K562 (cell line): ENCODE results near the gene HPD. TPM values are rescaled to one million over a fixed set of nuclear protein-coding genes. Genes with fewer than 3 reads are reported as not detected.

Experiments used
- BCLAF1 ChIP-seq, 2 experiments: fragments of 450-650 bp in 1 of 2; IDR thresholded peaks; 2 replicates each; pipeline ENCODE4 v1.6.1; 2011 to 2017; ENCODE audit warnings: low read depth in 2 of 2, antibody characterized with exemption in 1 of 2, borderline replicate concordance in 1 of 2, low read length in 1 of 2, mild to moderate bottlenecking in 1 of 2, mixed read lengths in 1 of 2; ENCODE audit not compliant: control insufficient read depth in 1 of 2
- FOXM1 ChIP-seq, 2 experiments: fragments of 450-650 bp in 1 of 2; sonication (generic) in 1 of 2; formaldehyde crosslinking in 1 of 2; IDR thresholded peaks; 2 replicates each; pipeline versions ENCODE4 v1.6.1 to v1.9.0; 2017 to 2022; ENCODE audit warnings: low read depth in 2 of 2, mild to moderate bottlenecking in 2 of 2, missing genetic modification reagents in 1 of 2, moderate library complexity in 1 of 2
- GABPB2 ChIP-seq: fragments of 250-450 bp; sonication (Bioruptor Pico); conservative IDR thresholded peaks from 2 replicates; pipeline ENCODE4 v1.5.1; 2021; ENCODE audit warnings: mild to moderate bottlenecking
- KLF13 ChIP-seq: fragments of 450-650 bp; IDR thresholded peaks from 2 replicates; pipeline ENCODE4 v1.6.1; 2016; ENCODE audit warnings: missing genetic modification characterization, low read depth, mild to moderate bottlenecking, missing compliant biosample characterization, moderate library complexity, borderline replicate concordance
- MTF1 ChIP-seq: fragments of 250-450 bp; sonication (Bioruptor Pico); IDR thresholded peaks from 2 replicates; pipeline ENCODE4 v1.9.0; 2021; ENCODE audit warnings: moderate library complexity, mild to moderate bottlenecking, inconsistent platforms, borderline replicate concordance
- NFATC3 ChIP-seq: fragments of 450-650 bp; IDR thresholded peaks from 2 replicates; pipeline ENCODE4 v1.6.1; 2017; ENCODE audit warnings: mild to moderate bottlenecking
- RAD21 ChIP-seq, 2 experiments: fragments of 250-450 bp in 1 of 2; fragments of 450-650 bp in 1 of 2; sonication (Bioruptor Pico) in 1 of 2; formaldehyde crosslinking in 1 of 2; IDR thresholded peaks in 1 of 2; conservative IDR thresholded peaks in 1 of 2; 2 replicates each; pipeline versions ENCODE4 v1.4.0 to v1.8.0; 2020 to 2022; ENCODE audit warnings: mild to moderate bottlenecking in 2 of 2, moderate library complexity in 1 of 2
- RAD51 ChIP-seq: fragments of 450-650 bp; IDR thresholded peaks from 2 replicates; pipeline ENCODE4 v1.7.1; 2016; ENCODE audit warnings: low read depth, mild to moderate bottlenecking, borderline replicate concordance
- SAP30 ChIP-seq: fragments of 200-600 bp; sonication (generic); IDR thresholded peaks from 2 replicates; pipeline ENCODE4 v1.6.1; 2012; ENCODE audit warnings: borderline replicate concordance, low read depth, mild to moderate bottlenecking, moderate library complexity, low read length, control low read depth, inconsistent platforms; ENCODE audit not compliant: insufficient read depth, poor library complexity, severe bottlenecking
- SMARCC2 ChIP-seq: fragments of 450-650 bp; IDR thresholded peaks from 2 replicates; pipeline ENCODE4 v1.6.1; 2017; ENCODE audit warnings: antibody characterized with exemption, moderate library complexity, mild to moderate bottlenecking, low read depth
- XRCC3 ChIP-seq: fragments of 450-650 bp; IDR thresholded peaks from 2 replicates; pipeline ENCODE4 v1.6.1; 2017; ENCODE audit warnings: mild to moderate bottlenecking, moderate library complexity
- ZBTB1 ChIP-seq: sonication (generic); formaldehyde crosslinking; IDR thresholded peaks from 2 replicates; pipeline ENCODE4 v1.8.1; 2023; ENCODE audit warnings: missing genetic modification reagents, low read depth, mild to moderate bottlenecking, borderline replicate concordance
- ZEB2 ChIP-seq: fragments of 450-650 bp; IDR thresholded peaks from 2 replicates; pipeline ENCODE4 v1.6.1; 2016
- ZFX ChIP-seq: sonication (generic); formaldehyde crosslinking; IDR thresholded peaks from 2 replicates; pipeline ENCODE4 v1.8.0; 2022; ENCODE audit warnings: mild to moderate bottlenecking, missing genetic modification reagents, moderate library complexity
- ZKSCAN1 ChIP-seq: fragments of 150-350 bp; IDR thresholded peaks from 2 replicates; pipeline ENCODE4 v1.6.1; 2016; ENCODE audit warnings: low read depth, low read length
- ZNF224 ChIP-seq: sonication (generic); formaldehyde crosslinking; IDR thresholded peaks from 2 replicates; pipeline ENCODE4 v1.8.0; 2022; ENCODE audit warnings: mild to moderate bottlenecking, missing genetic modification reagents
- ZNF24 ChIP-seq: fragments of 450-650 bp; IDR thresholded peaks from 2 replicates; pipeline ENCODE4 v1.6.1; 2016
- ZNF354B ChIP-seq: fragments of 250-450 bp; sonication (Bioruptor Pico); IDR thresholded peaks from 2 replicates; pipeline ENCODE4 v1.4.0; 2020
- polyA plus RNA-seq, 8 experiments: library from polyadenylated mRNA; depleted of rRNA in 4 of 8; stranded (reverse) in 5 of 8; unstranded in 3 of 8; fragments of >200 nt; fragmentation: Nextera tagmentation in 2 of 8; fragmentation: Illumina TruSeq in 1 of 8; extraction: Ambion mirVana in 2 of 8; extraction: Trizol in 1 of 8; gene quantifications; 2 replicates each; pipeline versions ENCODE4 v1.2.1 to v1.2.3, GENCODE V29; 2011 to 2014; ENCODE audit warnings: inconsistent platforms in 1 of 8, missing spikeins in 1 of 8
- total RNA-seq, 7 experiments: library from RNA; depleted of rRNA in 6 of 7; stranded (reverse); fragments of >200 nt in 6 of 7; fragmentation: Illumina TruSeq in 2 of 7; extraction: Trizol in 2 of 7; gene quantifications; 2 replicates each; pipeline versions ENCODE4 v1.2.1 to v1.2.3, GENCODE V29; 2011 to 2021; ENCODE audit warnings: low replicate concordance in 1 of 7
- TF ChIP-seq, protein P1 (sequence below): sonication (generic); IDR thresholded peaks from 2 replicates; pipeline ENCODE4 v1.6.1; 2016
- TF ChIP-seq, protein P2 (sequence below): fragments of 450-650 bp; formaldehyde crosslinking; IDR thresholded peaks from 2 replicates; pipeline ENCODE4 v1.4.0; 2022; ENCODE audit warnings: missing genetic modification characterization
- TF ChIP-seq, protein P3 (sequence below): fragments of 450-650 bp; formaldehyde crosslinking; IDR thresholded peaks from 2 replicates; pipeline ENCODE4 v1.4.0; 2022; ENCODE audit warnings: mild to moderate bottlenecking, moderate library complexity

HPD gene
- total and polyA plus RNA-seq, 9 of the 15 experiments (the other 6 are each of a cell fraction or from before 2014, with no cell fraction given), result 0.06 to 0.29 (median 0.07) TPM; not detected in 4

DNA sequence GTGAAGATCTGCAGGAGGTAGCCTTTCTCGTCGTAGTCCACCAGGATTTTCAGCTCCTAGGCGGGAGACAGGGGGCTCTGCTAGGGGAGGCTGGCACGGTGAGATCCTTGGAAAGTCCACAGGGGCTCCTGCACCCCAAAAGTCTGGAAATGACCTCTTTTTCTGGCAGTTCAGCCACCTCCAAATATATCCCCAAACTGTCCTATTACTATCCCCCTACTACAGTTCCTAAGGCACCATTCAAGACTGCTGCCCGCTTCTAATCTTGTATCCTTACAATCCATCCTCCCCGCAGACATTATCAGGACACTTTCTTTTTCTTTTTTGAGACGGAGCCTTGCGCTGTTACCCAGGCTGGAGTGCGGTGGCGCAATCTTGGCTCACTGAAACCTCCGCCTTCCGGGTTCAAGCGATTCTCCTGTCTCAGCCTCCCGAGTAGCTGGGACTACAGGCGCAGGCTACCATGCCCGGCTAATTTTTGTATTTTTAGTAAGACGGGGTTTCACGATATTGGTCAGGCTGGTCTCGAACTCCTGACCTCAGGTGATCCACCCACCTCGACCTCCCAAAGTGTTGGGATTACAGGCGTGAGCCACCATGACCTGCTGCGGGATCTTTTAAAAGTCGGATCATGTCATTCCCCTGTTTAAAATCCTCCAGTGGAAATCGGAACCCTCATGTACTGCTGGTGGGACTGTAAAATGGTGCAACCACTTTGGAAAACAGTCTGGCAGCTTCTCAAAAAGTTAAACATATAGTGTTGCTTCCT is 18.5 kb downstream of the HPD start (continued):
- no peak for TF ChIP-seq BCLAF1 (IDR thresholded peaks at IDR 0.05; ENCODE audit: borderline replicate concordance in 1 of 2, control insufficient read depth in 1 of 2, low read depth in 2 of 2, low read length in 1 of 2)
- no peak for TF ChIP-seq ZNF224 (CRISPR knock-in tag)
- no peak for TF ChIP-seq KLF13 (tag)
- TF ChIP-seq XRCC3, result no peak
- TF ChIP-seq, protein P1, sequence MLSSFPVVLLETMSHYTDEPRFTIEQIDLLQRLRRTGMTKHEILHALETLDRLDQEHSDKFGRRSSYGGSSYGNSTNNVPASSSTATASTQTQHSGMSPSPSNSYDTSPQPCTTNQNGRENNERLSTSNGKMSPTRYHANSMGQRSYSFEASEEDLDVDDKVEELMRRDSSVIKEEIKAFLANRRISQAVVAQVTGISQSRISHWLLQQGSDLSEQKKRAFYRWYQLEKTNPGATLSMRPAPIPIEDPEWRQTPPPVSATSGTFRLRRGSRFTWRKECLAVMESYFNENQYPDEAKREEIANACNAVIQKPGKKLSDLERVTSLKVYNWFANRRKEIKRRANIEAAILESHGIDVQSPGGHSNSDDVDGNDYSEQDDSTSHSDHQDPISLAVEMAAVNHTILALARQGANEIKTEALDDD, result no peak
- peak; percentile 9; the same call in 1 of the 2 replicates for TF ChIP-seq ZFX
- TF ChIP-seq RAD51, result no peak
- no peak for TF ChIP-seq RAD21 (CRISPR knock-in tag; conservative IDR thresholded peaks at IDR 0.05 in 1 of 2, IDR thresholded peaks at IDR 0.05 in 1 of 2)
- no peak for TF ChIP-seq ZNF354B
- no peak for TF ChIP-seq ZBTB1 (CRISPR knock-in tag)
- TF ChIP-seq ZNF24, result no peak; the same call in 1 of the 2 replicates
- 0 out of 2 replicates have a peak, but pooled peaks have one; percentile 6 for TF ChIP-seq FOXM1 (IDR thresholded peaks at IDR 0.05; ENCODE audit: low read depth)
- no peak for TF ChIP-seq FOXM1 (CRISPR knock-in tag; IDR thresholded peaks at IDR 0.05; ENCODE audit: low read depth)
- no peak for TF ChIP-seq ZKSCAN1
- no peak for TF ChIP-seq GABPB2
- TF ChIP-seq, protein P2, sequence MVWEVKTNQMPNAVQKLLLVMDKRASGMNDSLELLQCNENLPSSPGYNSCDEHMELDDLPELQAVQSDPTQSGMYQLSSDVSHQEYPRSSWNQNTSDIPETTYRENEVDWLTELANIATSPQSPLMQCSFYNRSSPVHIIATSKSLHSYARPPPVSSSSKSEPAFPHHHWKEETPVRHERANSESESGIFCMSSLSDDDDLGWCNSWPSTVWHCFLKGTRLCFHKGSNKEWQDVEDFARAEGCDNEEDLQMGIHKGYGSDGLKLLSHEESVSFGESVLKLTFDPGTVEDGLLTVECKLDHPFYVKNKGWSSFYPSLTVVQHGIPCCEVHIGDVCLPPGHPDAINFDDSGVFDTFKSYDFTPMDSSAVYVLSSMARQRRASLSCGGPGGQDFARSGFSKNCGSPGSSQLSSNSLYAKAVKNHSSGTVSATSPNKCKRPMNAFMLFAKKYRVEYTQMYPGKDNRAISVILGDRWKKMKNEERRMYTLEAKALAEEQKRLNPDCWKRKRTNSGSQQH (CRISPR knock-in tag), result no peak
- TF ChIP-seq SAP30, result peak; percentile 4
- TF ChIP-seq MTF1 (CRISPR knock-in tag), result no peak
- TF ChIP-seq, protein P3, sequence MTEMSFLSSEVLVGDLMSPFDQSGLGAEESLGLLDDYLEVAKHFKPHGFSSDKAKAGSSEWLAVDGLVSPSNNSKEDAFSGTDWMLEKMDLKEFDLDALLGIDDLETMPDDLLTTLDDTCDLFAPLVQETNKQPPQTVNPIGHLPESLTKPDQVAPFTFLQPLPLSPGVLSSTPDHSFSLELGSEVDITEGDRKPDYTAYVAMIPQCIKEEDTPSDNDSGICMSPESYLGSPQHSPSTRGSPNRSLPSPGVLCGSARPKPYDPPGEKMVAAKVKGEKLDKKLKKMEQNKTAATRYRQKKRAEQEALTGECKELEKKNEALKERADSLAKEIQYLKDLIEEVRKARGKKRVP, result no peak
- TF ChIP-seq ZEB2, result no peak
- TF ChIP-seq SMARCC2, result no peak
- no peak for TF ChIP-seq NFATC3
